Heart left ventricle (tissue), 16 donors: ENCODE data around the gene ABCB4. TPM values are rescaled to one million over a fixed set of nuclear protein-coding genes. Genes with fewer than 3 reads are reported as not detected.

Experiments
- ATAC-seq, 4 donors: fragments of 200-7000 bp; cut with Tn5 transposase; one replicate each; pipeline ENCODE4 v1.9.1; 2020 to 2022; ENCODE audit warnings: moderate library complexity in 4 of 4, mild to moderate bottlenecking in 3 of 4, moderate number of reproducible peaks in 1 of 4
- DNase-seq, 5 donors: peaks; one replicate each; pipeline ENCODE4 v3.0.0-alpha.2; 2020
- H3K27ac ChIP-seq, 12 donors: fragments of 200-600 bp; sonication (generic) in 4 of 12; one replicate each; pipeline versions ENCODE4 v1.5.0 to v1.8.0; 2016 to 2022; ENCODE audit warnings: mild to moderate bottlenecking in 2 of 12
- H3K27me3 ChIP-seq, 9 donors: fragments of 200-600 bp; sonication (generic) in 2 of 9; one replicate each; pipeline versions ENCODE4 v1.5.1 to v1.8.0; 2016 to 2022; ENCODE audit warnings: mild to moderate bottlenecking in 3 of 9
- H3K36me3 ChIP-seq, 9 donors: fragments of 200-600 bp; sonication (generic) in 2 of 9; one replicate each; pipeline versions ENCODE4 v1.5.0 to v1.8.0; 2018 to 2022; ENCODE audit warnings: mild to moderate bottlenecking in 2 of 9
- H3K4me1 ChIP-seq, 12 donors: fragments of 200-600 bp; sonication (generic) in 4 of 12; one replicate each; pipeline versions ENCODE4 v1.5.0 to v1.8.0; 2016 to 2022; ENCODE audit warnings: mild to moderate bottlenecking in 3 of 12
- H3K4me3 ChIP-seq, 12 donors: fragments of 200-600 bp; sonication (generic) in 4 of 12; one replicate each; pipeline versions ENCODE4 v1.5.0 to v1.8.0; 2017 to 2022; ENCODE audit warnings: mild to moderate bottlenecking in 9 of 12, moderate library complexity in 4 of 12
- H3K9me3 ChIP-seq, 12 donors: fragments of 200-600 bp; sonication (generic) in 4 of 12; one replicate each; pipeline versions ENCODE4 v1.5.0 to v1.8.0; 2016 to 2022; ENCODE audit warnings: mild to moderate bottlenecking in 1 of 12
- CTCF ChIP-seq, 12 donors: fragments of 200-600 bp; sonication (generic) in 4 of 12; IDR thresholded peaks; one replicate each; pipeline versions ENCODE4 v1.5.0 to v1.8.0; 2018 to 2022; ENCODE audit warnings: antibody characterized with exemption in 12 of 12, mild to moderate bottlenecking in 5 of 12
- POLR2A ChIP-seq, 2 donors: fragments of 450-650 bp; IDR thresholded peaks; one replicate each; pipeline ENCODE4 v1.6.1; 2017; ENCODE audit warnings: antibody characterized with exemption in 2 of 2, mild to moderate bottlenecking in 2 of 2, moderate library complexity in 2 of 2
- WGBS, 4 donors: extraction: QIAGEN DNeasy Blood & Tissue Kit in 2 of 4; methylation state at CpG; one replicate each; pipeline versions ENCODE4 v1.1.5 to v1.1.7; 2013 to 2018; 5-methylcytosine and 5-hydroxymethylcytosine counted together
- intact Hi-C, 10 donors: fragments of 100-400 bp; cut with DNase I; formaldehyde crosslinking; loops; one replicate each; pipeline versions ENCODE4 v1.11.1 to v1.14.2; 2022
- polyA plus RNA-seq, 2 donors: library from polyadenylated mRNA; stranded (reverse); fragments of 200-250 nt; gene quantifications; one replicate each; pipeline ENCODE4 v1.2.3, GENCODE V29; 2013
- total RNA-seq, 9 donors: library from RNA; depleted of rRNA in 2 of 9; stranded (reverse); fragments of >200 nt in 2 of 9; fragmentation: NEBNext Ultra II Directional in 3 of 9; extraction: Animal tissue kit (Norgen Biotek cat#: 25700) in 3 of 9; gene quantifications; one replicate each; pipeline versions ENCODE4 v1.1.0 to v1.2.4, GENCODE V29; 2016 to 2023
- donor health status: ischemic (EF 13 %, LVEDD 7.1; RV severe dilation, severe dysfunction).
- donor health status: healthy with polysubstance abuse.
- donor health status: DM: no; HTN: yes; CAD: no.
- donor health status: DM: no; HTN: no; CAD: no.
- donor health status: ischemic (EF 25% LVEDD 6.9; RV normal size, moderate dysfunction).
- donor health status: ischemic (EF 25% LVEDD 5.7; RV mildly dilated, moderate dysfunction).
- donor health status: healthy.
- donor health status: DM: yes; HTN: yes; CAD: no.
- donor health status: ischemic (EF 35%, LVEDD 5.7; RV mildly dilated, moderate dysfunction).
- donor health status: nonischemic (EF 11% LVEDD 7.7; RV severe dilation, severe dysfunction).
- donor health status: DM: yes; HTN: yes; CAD: no.
- donor health status: PGD.
- donor health status: ischemic (EF 29% LVEDD 5.4; RV normal size, mild dysfunction).
- donor health status: nonischemic (EF 23%, LVEDD 6.1; RV moderate dilation, normal function).

The ABCB4 gene
- total and polyA plus RNA-seq, 11 donors = 0.87 to 9.6 (median 6.8) TPM

GRCh38 chr7:87448388-87448787, 27.1 kb downstream of the ABCB4 start:
- WGBS, 4 donors = 68 to 77% (median 72%) methylated on average over 7 of the region's 7 CpGs
- DNase-seq (no peak), ATAC-seq (no peak)

GRCh38 chr7:87447116-87447635, 28.3 kb downstream of the ABCB4 start:
- Histone ChIP-seq H3K4me3 (no peak overlapping the region), H3K36me3 (peaks cover 0 to 40% (median 0%) of the 10 kb centered on the region in 9 donors), H3K4me1 (no peaks in the 10 kb centered on the region), H3K9me3 (no peaks in the 10 kb centered on the region), H3K27me3 (no peaks in the 10 kb centered on the region), H3K27ac (no peak overlapping the region)
- DNase-seq (no peak), ATAC-seq (no peak)
- intact Hi-C loops = no loop called here
- no peak for TF ChIP-seq POLR2A (IDR thresholded peaks at IDR 0.05)
- no peak for TF ChIP-seq CTCF (IDR thresholded peaks at IDR 0.05)
- WGBS, 4 donors = 78 to 86% (median 82%) methylated on average over 4 of the region's 4 CpGs

More at GRCh38 chr7:87448388-87448787, 27.1 kb downstream of the ABCB4 start:
- Histone ChIP-seq H3K4me1 (no peaks in the 10 kb centered on the region), H3K36me3 (peaks cover 0 to 28% (median 0%) of the 10 kb centered on the region in 9 donors), H3K4me3 (no peak overlapping the region), H3K9me3 (no peaks in the 10 kb centered on the region), H3K27ac (no peak overlapping the region), H3K27me3 (no peaks in the 10 kb centered on the region)
- intact Hi-C loops = no loop called here
- TF ChIP-seq CTCF (IDR thresholded peaks at IDR 0.05) (no peak), POLR2A (IDR thresholded peaks at IDR 0.05) (no peak)

GRCh38 chr7:87445897-87446296, 29.6 kb downstream of the ABCB4 start:
- no peak for DNase-seq
- intact Hi-C loops = no loop called here
- no peak for TF ChIP-seq POLR2A (IDR thresholded peaks at IDR 0.05)
- TF ChIP-seq CTCF (IDR thresholded peaks at IDR 0.05) = no peak
- ATAC-seq = peak in 1 of 4 donors; percentile 39
- Histone ChIP-seq H3K27me3 (no peaks in the 10 kb centered on the region), H3K36me3 (peaks cover 0 to 34% (median 0%) of the 10 kb centered on the region in 9 donors), H3K4me1 (no peaks in the 10 kb centered on the region), H3K9me3 (no peaks in the 10 kb centered on the region), H3K27ac (no peak overlapping the region), H3K4me3 (no peak overlapping the region)
- WGBS, 4 donors = 70 to 77% (median 73%) methylated on average over 4 of the region's 4 CpGs

GRCh38 chr7:87435546-87435945, 39.9 kb downstream of the ABCB4 start:
- TF ChIP-seq POLR2A (IDR thresholded peaks at IDR 0.05) (no peak), CTCF (IDR thresholded peaks at IDR 0.05) (no peak)
- intact Hi-C loops = no loop called here
- Histone ChIP-seq H3K36me3 (peaks cover 0 to 58% (median 5%) of the 10 kb centered on the region in 9 donors), H3K27ac (no peak overlapping the region), H3K4me1 (no peaks in the 10 kb centered on the region), H3K4me3 (no peak overlapping the region), H3K9me3 (no peaks in the 10 kb centered on the region), H3K27me3 (no peaks in the 10 kb centered on the region)
- DNase-seq (no peak), ATAC-seq (no peak)
